Left renal pelvis (tissue), 4 donors: ENCODE data around the gene CDH13. TPM values are rescaled to one million over a fixed set of nuclear protein-coding genes. Genes with fewer than 3 reads are reported as not detected.

Experiments used
- DNase-seq, 4 donors: peaks; one replicate each; pipeline ENCODE4 v3.0.0-alpha.2; 2013; ENCODE audit warnings: low read depth in 4 of 4, low spot score in 3 of 4
- polyA plus RNA-seq, 4 donors: library from polyadenylated mRNA; unstranded; fragments of 120-200 nt; gene quantifications; one replicate each; pipeline ENCODE4 v1.2.1, GENCODE V29; 2013; ENCODE audit not compliant: insufficient read length in 4 of 4

The CDH13 gene
- polyA plus RNA-seq, 4 donors = 4.9 to 18.0 (median 11.3) TPM

DNA sequence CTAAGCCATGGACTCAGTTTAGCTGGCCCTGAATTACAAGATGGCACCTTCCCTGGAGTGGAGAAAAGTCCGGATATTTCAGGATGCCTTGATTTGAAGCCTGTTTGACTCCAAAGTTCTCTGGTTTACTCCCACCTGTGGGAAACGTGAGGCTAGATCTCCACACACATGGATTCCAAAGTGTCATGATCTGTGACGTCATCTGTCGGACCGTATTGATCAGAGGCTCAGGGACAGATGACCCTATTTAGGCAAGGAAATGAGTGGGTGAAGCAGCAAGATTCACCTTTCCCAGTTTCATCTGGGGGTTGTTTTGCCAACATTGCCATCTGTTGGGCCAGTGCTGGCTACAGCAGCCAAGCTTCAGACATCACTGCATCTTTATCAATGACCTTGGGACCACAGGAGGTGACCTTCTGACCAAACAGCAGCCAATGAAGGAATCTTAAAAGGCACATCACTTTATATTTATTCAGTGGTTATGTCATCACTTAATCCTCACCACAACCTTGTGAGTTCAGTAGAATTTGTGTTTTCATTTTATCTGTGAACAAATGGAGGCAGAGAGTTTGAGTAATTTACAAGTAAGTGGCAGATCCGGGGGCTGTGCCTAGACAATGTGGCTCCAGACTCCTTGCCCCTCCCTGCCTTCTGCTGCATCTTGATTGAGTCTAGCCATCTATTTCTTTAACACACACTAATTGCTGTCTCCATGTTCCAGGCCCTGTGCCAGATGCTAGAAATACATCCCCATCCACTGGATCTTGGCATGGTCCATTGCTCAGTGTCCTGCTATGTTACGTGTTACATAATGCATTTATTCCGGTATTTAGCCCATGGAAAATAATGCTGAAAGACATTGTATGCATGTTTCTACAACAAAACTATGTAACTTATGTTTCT, 1.5 kb upstream of the CDH13 start:
- DNase-seq = no peak

DNA sequence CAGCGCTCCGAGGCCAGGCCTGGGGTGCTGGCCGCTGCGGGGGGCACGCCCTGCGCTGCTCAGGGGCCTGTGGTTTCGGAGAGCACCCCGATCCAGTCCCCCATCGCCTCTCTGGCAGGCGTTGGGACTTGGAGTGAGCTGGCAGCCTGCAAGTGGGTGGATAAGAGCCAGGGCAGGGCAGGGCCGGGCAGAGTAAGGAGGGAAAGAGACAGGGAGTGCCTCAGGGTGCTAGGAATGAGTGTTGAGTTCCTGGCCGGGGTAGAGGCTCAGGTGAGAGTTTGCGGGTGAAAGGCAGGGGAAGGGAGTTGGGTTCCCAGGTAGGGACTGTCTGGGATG, 1.3 kb downstream of the CDH13 start:
- DNase-seq = no peak

- DNase-seq = no peak
Measured at GRCh38 chr16:82628711-82629110, 1.9 kb downstream of the CDH13 start.

- no peak for DNase-seq
Measured at GRCh38 chr16:82629441-82630027, 2.8 kb downstream of the CDH13 start.

DNA sequence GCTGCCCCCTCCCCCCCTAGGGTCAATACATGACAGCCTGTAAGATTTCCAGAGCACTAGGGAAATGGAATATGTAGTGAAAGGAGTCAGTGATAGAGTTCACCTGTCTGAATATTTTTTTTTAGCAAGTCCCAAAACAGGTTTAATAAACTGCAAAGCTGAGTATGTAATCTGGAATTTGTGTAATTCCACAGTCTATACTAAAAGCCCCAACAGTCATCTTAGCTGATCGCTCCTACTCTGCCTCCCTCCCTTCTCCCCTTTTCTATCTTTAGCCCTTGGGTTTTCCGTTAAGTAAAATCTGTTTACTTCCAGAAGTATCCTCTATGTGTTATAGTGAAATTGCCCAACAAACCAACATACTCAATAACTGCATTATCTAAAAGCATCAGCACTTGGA, 3.5 kb downstream of the CDH13 start:
- DNase-seq = no peak

GRCh38 chr16:82630688-82631087, 3.9 kb downstream of the CDH13 start:
- DNase-seq = no peak

DNA sequence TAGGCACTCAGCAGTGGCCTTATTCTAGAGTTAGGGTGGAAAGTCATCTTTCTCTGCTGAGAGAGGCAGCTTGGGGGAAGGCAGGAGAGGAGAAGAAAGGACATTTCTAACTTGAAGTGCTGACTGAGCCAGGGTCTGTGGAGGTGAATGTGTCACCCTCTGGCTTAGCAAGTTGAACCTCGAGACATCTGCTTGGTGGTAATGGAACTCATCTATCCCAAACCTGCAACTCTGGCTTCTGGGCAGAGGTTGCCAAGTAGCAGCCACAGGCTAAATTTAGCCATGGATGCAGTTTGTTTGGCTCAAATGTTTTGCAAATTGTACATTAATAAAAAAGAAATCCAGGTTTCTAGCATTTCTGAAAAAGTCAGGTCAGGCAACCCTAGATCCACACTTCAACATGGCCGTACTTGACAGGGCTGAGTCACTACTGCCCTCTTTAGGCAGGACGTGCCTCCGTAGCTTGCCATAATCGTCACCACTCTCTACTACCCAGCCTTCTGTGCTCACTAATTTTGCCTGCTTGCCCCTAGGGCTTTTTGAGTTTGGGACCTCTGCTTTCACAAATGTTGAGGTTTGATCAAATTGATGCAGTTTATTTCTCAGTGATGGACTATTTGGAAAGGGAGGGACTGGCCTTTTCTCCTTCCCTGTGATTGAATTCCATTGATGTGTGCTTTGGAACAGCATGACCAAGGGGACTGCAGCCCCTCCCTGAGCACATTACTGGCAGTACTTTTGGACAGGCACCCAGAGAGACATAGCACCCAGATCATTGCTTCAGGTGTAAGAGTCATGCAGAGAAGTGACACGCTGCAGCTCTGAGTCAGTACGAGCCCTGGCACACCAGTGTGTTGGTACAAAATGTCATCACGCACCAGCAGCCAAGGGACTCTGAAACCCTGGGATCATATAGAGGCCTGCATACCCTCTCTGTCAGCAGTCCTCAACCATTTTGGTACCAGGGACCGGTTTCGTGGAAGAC, 5.2 kb downstream of the CDH13 start:
- DNase-seq = no peak

GRCh38 chr16:82633964-82634600, 7.3 kb downstream of the CDH13 start:
- no peak for DNase-seq

DNA sequence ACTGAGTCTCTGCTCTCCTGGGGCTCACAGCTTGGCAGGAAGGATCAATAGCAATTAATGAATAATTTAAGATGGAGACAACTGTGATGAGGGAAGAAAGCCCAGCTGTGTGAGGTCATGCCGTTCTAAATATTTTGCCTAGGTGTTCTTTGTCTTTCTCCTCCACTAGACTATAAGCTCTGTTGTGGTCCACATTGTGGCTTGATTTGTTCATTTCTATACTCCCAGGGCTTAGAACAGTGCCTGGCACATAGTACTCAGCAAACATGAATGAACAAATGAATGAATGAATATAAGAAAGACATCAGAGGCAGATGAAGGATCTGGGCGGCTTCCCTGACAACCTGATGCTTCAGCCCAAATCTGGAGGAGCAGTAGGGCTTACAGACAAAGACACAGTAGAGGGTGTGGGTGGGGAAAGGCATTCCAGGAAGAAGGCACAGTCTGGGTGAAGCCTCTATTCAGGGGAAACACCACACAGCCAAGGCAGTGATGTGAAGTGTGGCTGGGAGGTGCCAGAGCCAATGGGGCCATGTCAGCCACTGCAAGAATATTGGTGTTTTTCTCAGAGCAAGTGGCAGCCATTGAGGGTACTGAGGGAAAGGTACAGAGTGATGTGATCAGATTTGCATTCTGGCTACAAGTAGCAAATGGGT, 8.3 kb downstream of the CDH13 start:
- DNase-seq = no peak

GRCh38 chr16:82636485-82636884, 9.7 kb downstream of the CDH13 start:
- DNase-seq = no peak

GRCh38 chr16:82636958-82637357, 10.2 kb downstream of the CDH13 start:
- no peak for DNase-seq

DNA sequence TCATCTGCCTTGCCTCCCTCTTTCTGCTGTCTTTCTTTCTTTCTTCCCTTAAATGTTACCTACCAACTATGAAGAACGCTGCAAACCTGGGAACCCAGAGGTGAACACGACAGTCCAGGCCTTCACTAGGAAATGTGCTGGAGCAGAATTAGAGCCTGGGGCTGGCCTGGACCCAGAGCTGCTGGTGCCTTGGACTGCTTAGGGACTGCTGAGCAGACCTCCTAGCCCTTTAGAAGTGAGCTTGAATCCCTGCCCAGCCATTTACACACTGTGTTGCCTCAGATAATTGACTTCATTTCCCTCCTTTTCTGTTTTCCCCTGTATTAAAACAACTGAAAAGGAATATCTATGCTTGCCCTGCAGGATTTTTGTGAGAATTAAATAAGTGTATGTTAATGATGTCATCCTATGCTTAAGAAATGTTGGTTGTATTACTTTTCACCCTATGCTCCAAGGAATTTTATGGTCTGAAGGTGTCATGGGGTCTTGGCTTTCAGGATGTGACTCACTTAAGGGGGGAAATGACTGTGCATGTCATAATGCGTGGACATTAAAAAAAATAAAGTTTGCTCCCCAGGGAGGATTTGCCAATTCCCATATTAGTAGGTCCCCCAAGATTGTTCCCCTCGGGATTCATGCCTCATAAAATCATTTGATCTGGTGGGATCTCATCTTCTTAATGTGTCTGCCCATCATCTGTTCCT, 11.5 kb downstream of the CDH13 start:
- DNase-seq = no peak

DNA sequence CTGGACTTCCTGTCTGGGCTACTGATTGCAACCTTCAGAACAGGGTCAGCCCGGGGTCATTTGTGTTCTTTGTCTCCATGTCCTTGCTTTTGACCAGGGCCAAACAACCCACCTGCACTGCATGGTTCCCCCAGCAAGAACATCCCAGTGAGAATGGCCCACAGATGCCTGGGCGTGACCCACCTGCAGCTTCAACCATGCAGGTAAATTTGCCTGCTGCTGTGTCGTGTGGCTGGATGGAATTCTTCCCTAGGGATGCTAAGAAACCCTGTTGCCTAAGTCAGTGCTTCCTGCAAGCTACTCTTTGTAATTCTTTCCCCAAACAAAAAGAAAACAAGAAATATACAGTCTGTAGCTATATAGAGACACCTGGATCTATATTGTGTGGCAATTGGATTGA, 12.5 kb downstream of the CDH13 start:
- no peak for DNase-seq

- no peak for DNase-seq
Measured at GRCh38 chr16:82639666-82640336, 13.0 kb downstream of the CDH13 start.

DNA sequence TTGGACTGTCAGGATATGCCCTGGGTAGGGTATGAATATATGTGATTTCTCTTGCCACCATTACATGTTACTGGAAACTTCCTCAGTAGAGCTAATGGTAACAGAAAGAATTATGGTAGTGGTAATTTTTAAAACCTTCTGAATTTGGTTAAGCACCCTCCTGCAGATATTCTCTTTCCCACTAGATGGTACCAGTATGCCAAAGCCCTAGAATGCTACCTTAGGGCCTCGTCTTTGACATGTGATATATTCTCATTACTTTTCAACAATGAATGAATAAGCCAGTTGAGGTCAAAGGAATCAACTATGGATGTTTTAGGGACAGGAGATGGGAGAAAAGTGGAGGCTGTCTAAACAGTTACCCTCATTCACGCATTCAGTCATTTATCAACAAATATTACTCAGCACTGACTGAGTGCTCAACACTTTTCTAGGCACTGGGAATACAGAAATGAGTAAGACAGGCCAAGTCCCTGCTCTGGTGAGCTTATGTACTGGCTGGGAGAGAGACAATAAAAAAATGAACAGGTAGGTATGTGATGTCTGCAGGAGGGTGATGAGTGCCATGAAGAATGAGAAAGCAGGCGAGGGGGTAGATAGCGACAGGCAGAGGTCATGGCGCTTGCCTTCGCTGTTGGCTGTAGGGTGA, 14.7 kb downstream of the CDH13 start:
- no peak for DNase-seq

DNA sequence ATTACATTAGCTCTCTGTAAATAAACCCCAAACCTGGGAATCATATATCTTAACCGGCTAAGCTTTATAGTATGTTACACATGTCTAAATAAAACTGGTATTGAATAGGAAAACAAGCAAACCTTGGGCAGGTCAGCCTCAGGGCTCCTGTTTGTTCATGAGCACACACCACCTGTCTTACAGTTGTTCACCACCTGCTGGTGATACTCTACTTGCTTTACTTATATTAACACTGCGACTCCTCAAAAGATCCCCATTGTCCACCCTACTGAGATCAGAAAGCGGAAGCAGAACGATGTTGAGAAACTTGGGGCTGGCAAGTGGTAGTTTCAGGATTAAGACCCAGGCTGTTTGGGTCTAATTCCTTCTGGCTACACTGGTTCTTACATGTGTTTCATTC, 16.4 kb downstream of the CDH13 start:
- no peak for DNase-seq

DNA sequence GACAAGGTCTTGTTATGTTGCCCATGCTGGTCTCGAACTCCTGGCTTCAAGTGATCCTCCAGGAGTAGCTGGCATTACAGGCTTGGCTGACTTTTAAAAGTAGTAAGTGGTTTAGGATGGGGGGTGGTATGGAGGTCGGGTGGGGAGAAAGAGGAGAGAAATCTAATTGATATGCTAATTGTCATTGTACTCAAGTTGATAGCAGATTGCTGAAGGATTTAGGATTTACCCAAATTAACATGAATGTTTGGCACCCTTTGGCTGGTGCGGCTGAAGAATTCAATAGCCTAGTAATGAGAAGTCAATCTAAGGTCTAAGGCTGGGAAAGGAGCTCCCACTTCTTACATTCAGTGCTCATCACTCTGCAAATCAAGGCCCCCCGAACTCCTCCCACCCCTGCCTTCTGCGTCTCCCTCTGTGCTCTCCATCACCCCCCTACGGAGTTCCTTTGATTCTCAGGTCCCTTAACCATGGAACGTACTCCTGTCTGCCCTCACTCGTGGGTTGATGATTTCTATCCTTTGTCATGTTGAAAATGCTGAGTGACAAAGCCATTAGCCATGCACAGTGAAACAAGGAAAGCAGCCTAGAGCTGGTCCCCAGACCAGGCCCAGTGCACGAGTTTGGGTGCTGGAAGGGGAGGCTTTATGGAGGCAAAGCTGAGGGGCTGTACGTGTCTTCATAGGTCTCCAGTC, 17.3 kb downstream of the CDH13 start:
- DNase-seq = no peak

- DNase-seq = no peak
Measured at GRCh38 chr16:82646504-82646903, 19.7 kb downstream of the CDH13 start.
